K562 (cell line): ENCODE measurements around the gene PIEZO2. TPM values are rescaled to one million over a fixed set of nuclear protein-coding genes. Genes with fewer than 3 reads are reported as not detected.

Experiments
- ATAC-seq: fragments of 200-7000 bp; cut with Tn5 transposase; 3 replicates; pipeline ENCODE4 v1.9.1; 2020; ENCODE audit warnings: moderate library complexity
- BruUV-seq: library from RNA; stranded (reverse); fragments of 400-500 nt; replicated peaks from 2 replicates; lab custom pipeline; 2021; lab: Mats Ljungman, UMichigan
- CTCF ChIA-PET: fragments of 300-600 bp; formaldehyde crosslinking; extraction: SDS; loops from one replicate; lab custom pipeline; 2021; ENCODE audit warnings: low intra/inter-chr PET ratio; lab: Yijun Ruan, JAX
- POLR2A ChIA-PET: fragments of 300-600, 350-650 bp; sonication (Branson Sonifier 250); formaldehyde crosslinking; extraction: SDS; loops from one replicate; lab custom pipeline; 2021; ENCODE audit warnings: antibody characterized with exemption, inconsistent platforms; lab: Yijun Ruan, JAX
- DNase-seq, 4 experiments: peaks; one replicate each; pipeline versions ENCODE4 v3.0.0 to v3.0.0-alpha.2; 2011 to 2018; ENCODE audit warnings: low spot score in 3 of 4, mixed read lengths in 3 of 4; ENCODE audit errors: extremely low read depth in 1 of 4
- FAIRE-seq: peaks from 2 replicates; lab custom pipeline; 2011; peaks lifted over from hg19 to GRCh38; lab: Jason Lieb, UNC
- H2AFZ ChIP-seq: 2 replicates; pipeline ENCODE4 v1.6.0; 2011; ENCODE audit warnings: low read depth, low read length, control low read depth, inconsistent platforms
- H3K27ac ChIP-seq: fragments of 200-600 bp; 3 replicates; pipeline ENCODE4 v1.8.0; 2011; ENCODE audit warnings: low read depth, mild to moderate bottlenecking, control low read depth, inconsistent platforms, low read length, moderate library complexity, mixed read lengths; ENCODE audit errors: extremely low read depth
- H3K27me3 ChIP-seq, 2 experiments: fragments of 300-600 bp in 1 of 2; 2 replicates in 1 of 2; 3 replicates in 1 of 2; pipeline versions ENCODE4 v1.6.0 to v1.8.0; 2011; ENCODE audit warnings: inconsistent platforms in 2 of 2, low read length in 2 of 2, mild to moderate bottlenecking in 1 of 2, mixed read lengths in 1 of 2, moderate library complexity in 1 of 2; ENCODE audit not compliant: control insufficient read depth in 2 of 2, insufficient read depth in 2 of 2
- H3K36me3 ChIP-seq: fragments of 300-600 bp; 3 replicates; pipeline ENCODE4 v1.8.0; 2011; ENCODE audit warnings: mild to moderate bottlenecking, low read length, inconsistent platforms; ENCODE audit not compliant: control insufficient read depth, insufficient read depth
- H3K4me1 ChIP-seq, 2 experiments: fragments of 200-600 bp in 1 of 2; replicated peaks in 1 of 2; 2 replicates in 1 of 2; 3 replicates in 1 of 2; pipeline versions ENCODE4 v1.5.1 to v1.8.0; 2011; ENCODE audit warnings: inconsistent platforms in 2 of 2, low read length in 2 of 2, mild to moderate bottlenecking in 1 of 2, mixed read lengths in 1 of 2, moderate library complexity in 1 of 2; ENCODE audit not compliant: control insufficient read depth in 2 of 2, insufficient read depth in 2 of 2
- H3K4me2 ChIP-seq: 2 replicates; pipeline ENCODE4 v1.6.1; 2011; ENCODE audit warnings: low read length, control low read depth, inconsistent platforms, mixed read lengths; ENCODE audit not compliant: insufficient read depth
- H3K4me3 ChIP-seq: fragments of 200-600 bp; sonication (generic), shearing (Covaris generic); 2 replicates; pipeline ENCODE4 v1.5.1; 2016; ENCODE audit warnings: control low read depth, inconsistent platforms
- H3K79me2 ChIP-seq: fragments of 200-600 bp; 3 replicates; pipeline ENCODE4 v1.8.0; 2011; ENCODE audit warnings: low read length, inconsistent platforms; ENCODE audit not compliant: control insufficient read depth, insufficient read depth
- H3K9ac ChIP-seq, 2 experiments: 2 replicates each; pipeline versions ENCODE4 v1.6.0 to v1.6.1; 2011; ENCODE audit warnings: low read depth in 2 of 2, low read length in 2 of 2, control low read depth in 1 of 2, inconsistent platforms in 1 of 2, mild to moderate bottlenecking in 1 of 2, mixed read lengths in 1 of 2; ENCODE audit not compliant: insufficient read depth in 1 of 2
- H3K9me1 ChIP-seq: one replicate; pipeline ENCODE4 v1.6.0; 2011; ENCODE audit warnings: inconsistent platforms, mild to moderate bottlenecking, low read length, moderate library complexity; ENCODE audit not compliant: control insufficient read depth, insufficient read depth
- H3K9me3 ChIP-seq: replicated peaks from 2 replicates; pipeline ENCODE4 v1.5.1; 2011; ENCODE audit warnings: low read depth, low read length, inconsistent platforms; ENCODE audit not compliant: control insufficient read depth, insufficient read depth
- H4K20me1 ChIP-seq: replicated peaks from 2 replicates; pipeline ENCODE4 v1.6.1; 2011; ENCODE audit warnings: low read length, inconsistent platforms, mixed read lengths; ENCODE audit not compliant: control insufficient read depth, insufficient read depth
- CBFA2T3 ChIP-seq: fragments of 450-650 bp; IDR thresholded peaks from 2 replicates; pipeline ENCODE4 v1.6.1; 2017
- CCNT2 ChIP-seq: IDR thresholded peaks from 2 replicates; pipeline ENCODE4 v1.6.1; 2011; ENCODE audit warnings: borderline replicate concordance, low read depth, mild to moderate bottlenecking, moderate library complexity, mixed read lengths, low read length; ENCODE audit not compliant: insufficient read length; ENCODE audit errors: extremely low read depth
- ILK ChIP-seq: fragments of 450-650 bp; IDR thresholded peaks from 2 replicates; pipeline ENCODE4 v1.6.1; 2016; ENCODE audit warnings: missing genetic modification characterization, low read depth, mild to moderate bottlenecking, missing compliant biosample characterization, moderate library complexity, borderline replicate concordance
- NFE2 ChIP-seq: IDR thresholded peaks from 2 replicates; pipeline ENCODE4 v1.6.1; 2014; ENCODE audit warnings: antibody characterized with exemption, low read depth
- PHF21A ChIP-seq: fragments of 450-650 bp; IDR thresholded peaks from 2 replicates; pipeline ENCODE4 v1.6.1; 2017; ENCODE audit warnings: low read depth, borderline replicate concordance
- PML ChIP-seq: IDR thresholded peaks from 2 replicates; pipeline ENCODE4 v1.6.1; 2012; ENCODE audit warnings: low read length, inconsistent platforms
- POLR2AphosphoS2 ChIP-seq: IDR thresholded peaks from 2 replicates; pipeline ENCODE4 v1.6.1; 2012; ENCODE audit warnings: low read length, improper control_type of control experiment
- SOX6 ChIP-seq: fragments of 450-650 bp; IDR thresholded peaks from 2 replicates; pipeline ENCODE4 v1.6.1; 2014; ENCODE audit warnings: mild to moderate bottlenecking
- TBL1XR1 ChIP-seq, 2 experiments: IDR thresholded peaks; 2 replicates each; pipeline ENCODE4 v1.6.1; 2012; ENCODE audit warnings: improper control_type of control experiment in 2 of 2, low read length in 2 of 2, mild to moderate bottlenecking in 1 of 2
- TRIM24 ChIP-seq, 2 experiments: fragments of 450-650 bp; IDR thresholded peaks; 2 replicates each; pipeline ENCODE4 v1.6.1; 2016
- WGBS: fragments of 100-300 bp; shearing (Covaris generic); methylation state at CpG from one replicate; pipeline ENCODE4 v1.1.6; 2016; ENCODE audit warnings: low coverage, mixed read lengths; ENCODE audit not compliant: insufficient coverage; ENCODE audit errors: missing lambda C conversion rate; 5-methylcytosine and 5-hydroxymethylcytosine counted together
- in situ Hi-C: fragments of 300-500 bp; cut with MboI; formaldehyde crosslinking; loops from 4 replicates; pipeline ENCODE4 v1.15.0; 2018; ENCODE audit warnings: inconsistent platforms, mixed read lengths
- intact Hi-C: fragments of 100-400 bp; cut with micrococcal nuclease; formaldehyde crosslinking; loops from 2 replicates; pipeline ENCODE4 v1.14.2; 2022
- polyA plus RNA-seq, 8 experiments: library from polyadenylated mRNA; depleted of rRNA in 4 of 8; stranded (reverse) in 5 of 8; unstranded in 3 of 8; fragments of >200 nt; fragmentation: Nextera tagmentation in 2 of 8; fragmentation: Illumina TruSeq in 1 of 8; extraction: Ambion mirVana in 2 of 8; extraction: Trizol in 1 of 8; gene quantifications; 2 replicates each; pipeline versions ENCODE4 v1.2.1 to v1.2.3, GENCODE V29; 2011 to 2014; ENCODE audit warnings: inconsistent platforms in 1 of 8, missing spikeins in 1 of 8
- total RNA-seq, 7 experiments: library from RNA; depleted of rRNA in 6 of 7; stranded (reverse); fragments of >200 nt in 6 of 7; fragmentation: Illumina TruSeq in 2 of 7; extraction: Trizol in 2 of 7; gene quantifications; 2 replicates each; pipeline versions ENCODE4 v1.2.1 to v1.2.3, GENCODE V29; 2011 to 2021; ENCODE audit warnings: low replicate concordance in 1 of 7
- TF ChIP-seq, protein P1 (sequence below): fragments of 450-650 bp; IDR thresholded peaks from 2 replicates; pipeline ENCODE4 v1.6.1; 2018; ENCODE audit warnings: mild to moderate bottlenecking, low read depth; ENCODE audit not compliant: partially characterized antibody
- TF ChIP-seq, protein P2 (sequence below): sonication (generic); formaldehyde crosslinking; IDR thresholded peaks from 2 replicates; pipeline ENCODE4 v1.4.0; 2020; ENCODE audit warnings: mild to moderate bottlenecking, missing genetic modification reagents
- TF ChIP-seq, protein P3 (sequence below): fragments of 450-650 bp; IDR thresholded peaks from 2 replicates; pipeline ENCODE4 v1.6.1; 2016; ENCODE audit warnings: low read depth, mild to moderate bottlenecking, moderate library complexity
- TF ChIP-seq, protein P4 (sequence below): fragments of 450-650 bp; IDR thresholded peaks from 2 replicates; pipeline ENCODE4 v1.6.1; 2016

Gene PIEZO2
- total and polyA plus RNA-seq, 9 of the 15 experiments (the other 6 are each of a cell fraction or from before 2014, with no cell fraction given): 0.54 to 4.1 (median 2.0) TPM

DNA sequence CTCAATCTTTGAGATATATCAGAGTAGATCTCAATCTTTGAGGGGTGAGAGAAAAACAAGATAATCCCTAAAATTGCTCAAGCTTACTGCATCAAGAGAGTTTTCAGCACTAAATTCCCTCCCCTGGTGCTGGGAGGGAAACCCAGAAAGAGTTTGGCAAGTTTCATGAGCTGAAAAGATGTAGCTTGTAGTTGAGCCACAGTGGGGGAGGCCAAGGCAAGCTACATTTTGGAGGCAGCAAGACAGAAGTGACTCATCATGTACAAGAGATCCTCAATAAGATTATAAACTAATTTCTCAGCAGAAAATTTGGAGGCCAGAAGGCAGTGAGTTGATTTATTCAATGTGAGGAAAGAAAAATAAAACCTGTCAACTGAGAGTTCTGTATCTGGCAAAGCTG is 308.2 kb downstream of the PIEZO2 start (continued):
- TF ChIP-seq, protein P1, sequence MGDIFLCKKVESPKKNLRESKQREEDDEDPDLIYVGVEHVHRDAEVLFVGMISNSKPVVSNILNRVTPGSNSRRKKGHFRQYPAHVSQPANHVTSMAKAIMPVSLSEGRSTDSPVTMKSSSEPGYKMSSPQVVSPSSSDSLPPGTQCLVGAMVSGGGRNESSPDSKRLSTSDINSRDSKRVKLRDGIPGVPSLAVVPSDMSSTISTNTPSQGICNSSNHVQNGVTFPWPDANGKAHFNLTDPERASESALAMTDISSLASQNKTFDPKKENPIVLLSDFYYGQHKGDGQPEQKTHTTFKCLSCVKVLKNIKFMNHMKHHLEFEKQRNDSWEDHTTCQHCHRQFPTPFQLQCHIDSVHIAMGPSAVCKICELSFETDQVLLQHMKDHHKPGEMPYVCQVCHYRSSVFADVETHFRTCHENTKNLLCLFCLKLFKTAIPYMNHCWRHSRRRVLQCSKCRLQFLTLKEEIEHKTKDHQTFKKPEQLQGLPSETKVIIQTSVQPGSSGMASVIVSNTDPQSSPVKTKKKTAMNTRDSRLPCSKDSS: no peak
- TF ChIP-seq, protein P2, sequence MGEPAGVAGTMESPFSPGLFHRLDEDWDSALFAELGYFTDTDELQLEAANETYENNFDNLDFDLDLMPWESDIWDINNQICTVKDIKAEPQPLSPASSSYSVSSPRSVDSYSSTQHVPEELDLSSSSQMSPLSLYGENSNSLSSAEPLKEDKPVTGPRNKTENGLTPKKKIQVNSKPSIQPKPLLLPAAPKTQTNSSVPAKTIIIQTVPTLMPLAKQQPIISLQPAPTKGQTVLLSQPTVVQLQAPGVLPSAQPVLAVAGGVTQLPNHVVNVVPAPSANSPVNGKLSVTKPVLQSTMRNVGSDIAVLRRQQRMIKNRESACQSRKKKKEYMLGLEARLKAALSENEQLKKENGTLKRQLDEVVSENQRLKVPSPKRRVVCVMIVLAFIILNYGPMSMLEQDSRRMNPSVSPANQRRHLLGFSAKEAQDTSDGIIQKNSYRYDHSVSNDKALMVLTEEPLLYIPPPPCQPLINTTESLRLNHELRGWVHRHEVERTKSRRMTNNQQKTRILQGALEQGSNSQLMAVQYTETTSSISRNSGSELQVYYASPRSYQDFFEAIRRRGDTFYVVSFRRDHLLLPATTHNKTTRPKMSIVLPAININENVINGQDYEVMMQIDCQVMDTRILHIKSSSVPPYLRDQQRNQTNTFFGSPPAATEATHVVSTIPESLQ (CRISPR knock-in tag): no peak

DNA sequence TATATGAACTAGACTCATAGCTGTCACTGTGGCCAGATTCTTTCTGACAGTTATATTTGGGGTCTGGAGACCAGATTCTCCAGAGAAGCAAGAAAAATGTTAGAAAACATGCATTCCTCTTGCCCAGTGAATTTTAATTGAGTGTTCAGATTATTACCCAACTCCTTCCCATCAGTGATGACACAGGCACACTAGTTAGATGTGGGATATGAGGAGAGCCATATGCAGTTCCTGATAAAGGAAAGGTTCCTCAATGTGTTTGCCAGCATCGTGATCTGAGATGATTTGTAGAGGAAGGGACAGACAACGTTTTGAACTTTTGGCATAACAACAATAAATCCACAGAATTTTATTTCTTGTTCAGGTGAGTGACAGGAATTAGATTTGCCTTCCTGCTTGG is 308.6 kb downstream of the PIEZO2 start:
- Histone ChIP-seq H4K20me1 (no peaks in the 10 kb centered on the region), H3K4me2 (0 out of 2 replicates have a peak overlapping the region, but pooled peaks have one; percentile 6), H3K36me3 (no peaks in the 10 kb centered on the region), H3K9ac (no peak overlapping the region), H3K4me1 (peaks cover 0 to 12% of the 10 kb centered on the region in 2 experiments; a peak in 2 of 5 replicates), H3K9me1 (no peaks in the 10 kb centered on the region), H3K27ac (peak overlapping the region; percentile 53; the same call in 1 of the 3 replicates), H3K27me3 (no peaks in the 10 kb centered on the region), H2AFZ (no peak overlapping the region), H3K4me3 (no peak overlapping the region), H3K79me2 (no peaks in the 10 kb centered on the region), H3K9me3 (no peaks in the 10 kb centered on the region)
- no peak for FAIRE-seq
- no TSS peak for BruUV-seq
- peak in 2 of 4 experiments; percentile 17 to 41 for DNase-seq
- intact Hi-C loops (no loop called here), in situ Hi-C loops (no loop called here)
- POLR2A ChIA-PET: interaction anchor here (0.5 to 1.3 kb wide), 3 partner anchors 20 to 52 kb away, joined by 3 to 6 read pairs (median 3); no protein-coding TSS in a partner anchor
- CTCF ChIA-PET: no interaction called here
- no peak; the same call in 2 of the 3 replicates for ATAC-seq
- 0% methylated on average over 2 of the region's 2 CpGs for WGBS
- TF ChIP-seq NFE2 (peak; percentile 34; the same call in 1 of the 2 replicates), SOX6 (peak; percentile 60), POLR2AphosphoS2 (no peak), CCNT2 (peak; percentile 68), TRIM24 (IDR thresholded peaks at IDR 0.05) (0 out of 4 replicates have a peak, but pooled peaks of 1 of the 2 experiments have one; percentile 42), PML (peak; percentile 83; the same call in 1 of the 2 replicates), PHF21A (no peak), TBL1XR1 (IDR thresholded peaks at IDR 0.05; ENCODE audit: low read length in 2 of 2) (0 out of 4 replicates have a peak, but pooled peaks of 1 of the 2 experiments have one; percentile 37), CBFA2T3 (peak; percentile 90), ILK (tag) (no peak)
- TF ChIP-seq, protein P3, sequence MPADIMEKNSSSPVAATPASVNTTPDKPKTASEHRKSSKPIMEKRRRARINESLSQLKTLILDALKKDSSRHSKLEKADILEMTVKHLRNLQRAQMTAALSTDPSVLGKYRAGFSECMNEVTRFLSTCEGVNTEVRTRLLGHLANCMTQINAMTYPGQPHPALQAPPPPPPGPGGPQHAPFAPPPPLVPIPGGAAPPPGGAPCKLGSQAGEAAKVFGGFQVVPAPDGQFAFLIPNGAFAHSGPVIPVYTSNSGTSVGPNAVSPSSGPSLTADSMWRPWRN: 0 out of 2 replicates have a peak, but pooled peaks have one; percentile 21
- TF ChIP-seq, protein P4, sequence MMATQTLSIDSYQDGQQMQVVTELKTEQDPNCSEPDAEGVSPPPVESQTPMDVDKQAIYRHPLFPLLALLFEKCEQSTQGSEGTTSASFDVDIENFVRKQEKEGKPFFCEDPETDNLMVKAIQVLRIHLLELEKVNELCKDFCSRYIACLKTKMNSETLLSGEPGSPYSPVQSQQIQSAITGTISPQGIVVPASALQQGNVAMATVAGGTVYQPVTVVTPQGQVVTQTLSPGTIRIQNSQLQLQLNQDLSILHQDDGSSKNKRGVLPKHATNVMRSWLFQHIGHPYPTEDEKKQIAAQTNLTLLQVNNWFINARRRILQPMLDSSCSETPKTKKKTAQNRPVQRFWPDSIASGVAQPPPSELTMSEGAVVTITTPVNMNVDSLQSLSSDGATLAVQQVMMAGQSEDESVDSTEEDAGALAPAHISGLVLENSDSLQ: peak; percentile 62
